HL-60 (cell line): ENCODE measurements around the gene SUPT5H.

Source experiments
- DNase-seq, 2 experiments: peaks; one replicate each; pipeline ENCODE4 v3.0.0-alpha.2; 2010 to 2020; ENCODE audit warnings: low read depth in 1 of 2, low spot score in 1 of 2
- H3K27ac ChIP-seq: fragments of 250-450 bp; sonication (Bioruptor Pico); replicated peaks from 2 replicates; pipeline ENCODE4 v1.5.1; 2020; ENCODE audit warnings: mild to moderate bottlenecking, moderate library complexity
- H3K27me3 ChIP-seq: fragments of 250-450 bp; sonication (Bioruptor Pico); 2 replicates; pipeline ENCODE4 v1.5.1; 2021; ENCODE audit warnings: mild to moderate bottlenecking, moderate library complexity; ENCODE audit not compliant: insufficient read depth, poor library complexity, severe bottlenecking
- H3K4me3 ChIP-seq: replicated peaks from 2 replicates; pipeline ENCODE4 v1.5.1; 2011; ENCODE audit warnings: mild to moderate bottlenecking, control low read depth, low read length; ENCODE audit not compliant: insufficient read depth
- GABPA ChIP-seq: IDR thresholded peaks from 2 replicates; pipeline ENCODE4 v1.6.1; 2012; ENCODE audit warnings: low read depth
- POLR2AphosphoS5 ChIP-seq: IDR thresholded peaks from 2 replicates; pipeline ENCODE4 v1.6.1; 2012; ENCODE audit warnings: low read depth
- SPI1 ChIP-seq: IDR thresholded peaks from 2 replicates; pipeline ENCODE4 v1.6.1; 2012; ENCODE audit warnings: low read depth, mild to moderate bottlenecking, borderline replicate concordance
- TF ChIP-seq, protein P1 (sequence below): IDR thresholded peaks from one replicate; pipeline ENCODE4 v1.5.1; 2011; ENCODE audit warnings: low read length, control low read depth, inconsistent platforms; ENCODE audit not compliant: insufficient read depth
- TF ChIP-seq, protein P2 (sequence below): IDR thresholded peaks from 2 replicates; pipeline ENCODE4 v1.6.1; 2012; ENCODE audit warnings: low read depth; ENCODE audit not compliant: insufficient replicate concordance

Gene SUPT5H

GRCh38 chr19:39518458-39518857 is 73.1 kb downstream of the SUPT5H start:
- H3K27ac ChIP-seq = no peak overlapping the region
- no peak overlapping the region for H3K4me3 ChIP-seq
- TF ChIP-seq, protein P1, sequence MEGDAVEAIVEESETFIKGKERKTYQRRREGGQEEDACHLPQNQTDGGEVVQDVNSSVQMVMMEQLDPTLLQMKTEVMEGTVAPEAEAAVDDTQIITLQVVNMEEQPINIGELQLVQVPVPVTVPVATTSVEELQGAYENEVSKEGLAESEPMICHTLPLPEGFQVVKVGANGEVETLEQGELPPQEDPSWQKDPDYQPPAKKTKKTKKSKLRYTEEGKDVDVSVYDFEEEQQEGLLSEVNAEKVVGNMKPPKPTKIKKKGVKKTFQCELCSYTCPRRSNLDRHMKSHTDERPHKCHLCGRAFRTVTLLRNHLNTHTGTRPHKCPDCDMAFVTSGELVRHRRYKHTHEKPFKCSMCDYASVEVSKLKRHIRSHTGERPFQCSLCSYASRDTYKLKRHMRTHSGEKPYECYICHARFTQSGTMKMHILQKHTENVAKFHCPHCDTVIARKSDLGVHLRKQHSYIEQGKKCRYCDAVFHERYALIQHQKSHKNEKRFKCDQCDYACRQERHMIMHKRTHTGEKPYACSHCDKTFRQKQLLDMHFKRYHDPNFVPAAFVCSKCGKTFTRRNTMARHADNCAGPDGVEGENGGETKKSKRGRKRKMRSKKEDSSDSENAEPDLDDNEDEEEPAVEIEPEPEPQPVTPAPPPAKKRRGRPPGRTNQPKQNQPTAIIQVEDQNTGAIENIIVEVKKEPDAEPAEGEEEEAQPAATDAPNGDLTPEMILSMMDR = no peak
- no peak for TF ChIP-seq SPI1
- TF ChIP-seq, protein P2, sequence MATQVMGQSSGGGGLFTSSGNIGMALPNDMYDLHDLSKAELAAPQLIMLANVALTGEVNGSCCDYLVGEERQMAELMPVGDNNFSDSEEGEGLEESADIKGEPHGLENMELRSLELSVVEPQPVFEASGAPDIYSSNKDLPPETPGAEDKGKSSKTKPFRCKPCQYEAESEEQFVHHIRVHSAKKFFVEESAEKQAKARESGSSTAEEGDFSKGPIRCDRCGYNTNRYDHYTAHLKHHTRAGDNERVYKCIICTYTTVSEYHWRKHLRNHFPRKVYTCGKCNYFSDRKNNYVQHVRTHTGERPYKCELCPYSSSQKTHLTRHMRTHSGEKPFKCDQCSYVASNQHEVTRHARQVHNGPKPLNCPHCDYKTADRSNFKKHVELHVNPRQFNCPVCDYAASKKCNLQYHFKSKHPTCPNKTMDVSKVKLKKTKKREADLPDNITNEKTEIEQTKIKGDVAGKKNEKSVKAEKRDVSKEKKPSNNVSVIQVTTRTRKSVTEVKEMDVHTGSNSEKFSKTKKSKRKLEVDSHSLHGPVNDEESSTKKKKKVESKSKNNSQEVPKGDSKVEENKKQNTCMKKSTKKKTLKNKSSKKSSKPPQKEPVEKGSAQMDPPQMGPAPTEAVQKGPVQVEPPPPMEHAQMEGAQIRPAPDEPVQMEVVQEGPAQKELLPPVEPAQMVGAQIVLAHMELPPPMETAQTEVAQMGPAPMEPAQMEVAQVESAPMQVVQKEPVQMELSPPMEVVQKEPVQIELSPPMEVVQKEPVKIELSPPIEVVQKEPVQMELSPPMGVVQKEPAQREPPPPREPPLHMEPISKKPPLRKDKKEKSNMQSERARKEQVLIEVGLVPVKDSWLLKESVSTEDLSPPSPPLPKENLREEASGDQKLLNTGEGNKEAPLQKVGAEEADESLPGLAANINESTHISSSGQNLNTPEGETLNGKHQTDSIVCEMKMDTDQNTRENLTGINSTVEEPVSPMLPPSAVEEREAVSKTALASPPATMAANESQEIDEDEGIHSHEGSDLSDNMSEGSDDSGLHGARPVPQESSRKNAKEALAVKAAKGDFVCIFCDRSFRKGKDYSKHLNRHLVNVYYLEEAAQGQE = no peak
- no peak for TF ChIP-seq GABPA
- no peak for TF ChIP-seq POLR2AphosphoS5
- H3K27me3 ChIP-seq = peaks cover 33% of the 10 kb centered on the region
- no peak for DNase-seq

DNA sequence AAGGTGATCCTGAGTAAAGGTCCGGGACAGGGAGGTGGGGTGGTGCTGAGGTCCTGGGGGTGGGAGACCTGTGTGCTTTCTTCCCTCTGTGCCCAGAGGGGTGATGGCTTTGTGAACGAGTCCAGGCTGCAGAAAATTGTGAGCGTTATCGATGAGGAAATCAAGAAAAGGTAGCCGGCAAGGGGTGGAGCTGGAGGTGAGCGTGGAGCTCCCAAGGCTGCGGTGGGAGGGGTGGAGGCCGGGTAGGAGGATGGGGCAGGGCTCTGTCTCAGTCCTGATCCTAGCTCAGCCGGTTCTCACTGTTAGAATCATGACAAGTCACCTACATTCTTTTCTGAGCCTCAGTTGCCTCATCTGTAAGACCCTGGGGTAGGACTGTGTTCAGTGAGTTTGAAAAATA is 73.6 kb downstream of the SUPT5H start:
- no peak for DNase-seq
- no peak for TF ChIP-seq SPI1
- TF ChIP-seq POLR2AphosphoS5 = no peak
- Histone ChIP-seq H3K4me3 (no peak overlapping the region), H3K27me3 (peaks cover 29% of the 10 kb centered on the region), H3K27ac (no peak overlapping the region)

GRCh38 chr19:39520541-39521484 is 75.4 kb downstream of the SUPT5H start:
- peaks cover 10% of the 10 kb centered on the region for H3K27me3 ChIP-seq
- H3K27ac ChIP-seq = no peak overlapping the region
- no peak overlapping the region for H3K4me3 ChIP-seq
- no peak for TF ChIP-seq GABPA
- TF ChIP-seq, protein P2 = no peak
- TF ChIP-seq, protein P1 = no peak
- TF ChIP-seq SPI1 = no peak
- no peak for TF ChIP-seq POLR2AphosphoS5
- DNase-seq = no peak

DNA sequence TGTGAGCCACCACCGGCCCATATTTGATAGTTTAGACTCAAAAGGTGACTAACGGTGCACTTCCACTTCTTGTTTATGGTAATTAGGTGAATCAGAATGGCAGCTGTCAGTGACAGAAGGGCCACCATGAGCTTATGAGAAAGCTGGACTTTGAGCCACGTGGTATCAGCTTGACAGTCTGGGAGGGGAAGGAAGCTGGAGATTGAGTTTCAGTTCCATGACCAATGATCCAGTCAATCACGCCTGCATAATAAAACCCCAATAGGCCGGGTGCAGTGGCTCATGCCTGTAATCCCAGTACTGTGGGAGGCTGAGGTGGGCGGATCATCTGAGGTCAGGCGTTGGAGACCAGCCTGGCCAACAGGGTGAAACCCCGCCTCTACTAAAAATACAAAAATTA is 79.1 kb downstream of the SUPT5H start:
- DNase-seq = no peak
- Histone ChIP-seq H3K27ac (no peak overlapping the region), H3K27me3 (no peaks in the 10 kb centered on the region), H3K4me3 (no peak overlapping the region)
- TF ChIP-seq, protein P2 = no peak
- TF ChIP-seq GABPA (no peak), POLR2AphosphoS5 (no peak), SPI1 (no peak)
- TF ChIP-seq, protein P1 = no peak
